Choroid plexus epithelial cell (primary cell): ENCODE data around the gene CNRIP1.

Experiments used
- DNase-seq: peaks from one replicate; pipeline ENCODE4 v3.0.0-alpha.2; 2010; ENCODE audit warnings: low read depth
- H3K4me3 ChIP-seq: 2 replicates; pipeline ENCODE4 v1.5.1; 2011; ENCODE audit warnings: low read depth, mild to moderate bottlenecking, control low read depth, low read length, moderate library complexity
- TF ChIP-seq, protein P1 (sequence below): conservative IDR thresholded peaks from 2 replicates; pipeline ENCODE4 v1.5.1; 2011; ENCODE audit warnings: low read depth, mild to moderate bottlenecking, control low read depth, inconsistent platforms, low read length, moderate library complexity

Gene CNRIP1

DNA sequence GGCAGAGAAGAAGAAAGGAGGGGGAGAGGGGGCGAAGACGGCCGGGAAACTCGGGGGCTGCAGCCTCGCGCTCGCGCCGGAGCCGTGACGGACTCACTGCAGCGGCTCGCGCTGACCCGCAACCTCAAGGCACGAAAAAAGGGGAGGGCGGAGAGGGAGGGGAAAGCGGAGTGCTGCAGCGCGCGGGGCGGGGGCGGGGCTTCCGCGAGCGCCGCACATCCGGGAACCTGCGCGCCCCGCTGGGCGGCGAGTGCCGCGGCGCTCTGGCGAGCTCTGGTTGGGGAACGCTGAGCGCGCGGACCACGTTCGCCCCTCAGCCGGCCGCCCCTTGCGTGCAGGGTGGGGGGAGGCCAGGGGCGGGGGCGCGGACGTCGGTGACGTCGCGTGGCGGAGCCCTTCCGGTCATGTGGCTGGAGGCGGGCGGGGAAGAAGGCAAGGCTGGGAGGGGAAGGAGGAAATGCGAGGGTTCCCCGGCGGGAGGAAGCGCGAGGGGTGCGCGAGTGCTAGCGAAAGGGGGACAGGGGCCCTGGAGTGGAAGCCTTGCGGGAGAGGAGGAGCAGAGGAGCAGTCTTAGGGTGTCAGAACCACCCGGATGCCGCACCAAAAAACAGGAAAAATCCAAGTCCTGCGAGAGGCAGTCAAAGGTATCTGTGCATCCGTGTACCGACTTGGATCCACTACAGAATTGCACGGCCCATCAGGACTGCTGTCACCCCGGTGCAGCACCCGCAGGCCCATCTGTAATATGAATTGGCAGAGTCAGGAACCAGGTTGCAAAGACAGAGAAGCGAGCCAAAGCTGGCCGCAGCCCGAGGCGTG lies 67.1 kb downstream of the CNRIP1 start, which contains the start of gene PPP3R1:
Gene PPP3R1 (minus strand): TSS at position 133 of the 819 bp plus-strand sequence. CDS start 405 bp downstream, outside the sequence.
- TF ChIP-seq, protein P1, sequence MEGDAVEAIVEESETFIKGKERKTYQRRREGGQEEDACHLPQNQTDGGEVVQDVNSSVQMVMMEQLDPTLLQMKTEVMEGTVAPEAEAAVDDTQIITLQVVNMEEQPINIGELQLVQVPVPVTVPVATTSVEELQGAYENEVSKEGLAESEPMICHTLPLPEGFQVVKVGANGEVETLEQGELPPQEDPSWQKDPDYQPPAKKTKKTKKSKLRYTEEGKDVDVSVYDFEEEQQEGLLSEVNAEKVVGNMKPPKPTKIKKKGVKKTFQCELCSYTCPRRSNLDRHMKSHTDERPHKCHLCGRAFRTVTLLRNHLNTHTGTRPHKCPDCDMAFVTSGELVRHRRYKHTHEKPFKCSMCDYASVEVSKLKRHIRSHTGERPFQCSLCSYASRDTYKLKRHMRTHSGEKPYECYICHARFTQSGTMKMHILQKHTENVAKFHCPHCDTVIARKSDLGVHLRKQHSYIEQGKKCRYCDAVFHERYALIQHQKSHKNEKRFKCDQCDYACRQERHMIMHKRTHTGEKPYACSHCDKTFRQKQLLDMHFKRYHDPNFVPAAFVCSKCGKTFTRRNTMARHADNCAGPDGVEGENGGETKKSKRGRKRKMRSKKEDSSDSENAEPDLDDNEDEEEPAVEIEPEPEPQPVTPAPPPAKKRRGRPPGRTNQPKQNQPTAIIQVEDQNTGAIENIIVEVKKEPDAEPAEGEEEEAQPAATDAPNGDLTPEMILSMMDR = no peak

DNA sequence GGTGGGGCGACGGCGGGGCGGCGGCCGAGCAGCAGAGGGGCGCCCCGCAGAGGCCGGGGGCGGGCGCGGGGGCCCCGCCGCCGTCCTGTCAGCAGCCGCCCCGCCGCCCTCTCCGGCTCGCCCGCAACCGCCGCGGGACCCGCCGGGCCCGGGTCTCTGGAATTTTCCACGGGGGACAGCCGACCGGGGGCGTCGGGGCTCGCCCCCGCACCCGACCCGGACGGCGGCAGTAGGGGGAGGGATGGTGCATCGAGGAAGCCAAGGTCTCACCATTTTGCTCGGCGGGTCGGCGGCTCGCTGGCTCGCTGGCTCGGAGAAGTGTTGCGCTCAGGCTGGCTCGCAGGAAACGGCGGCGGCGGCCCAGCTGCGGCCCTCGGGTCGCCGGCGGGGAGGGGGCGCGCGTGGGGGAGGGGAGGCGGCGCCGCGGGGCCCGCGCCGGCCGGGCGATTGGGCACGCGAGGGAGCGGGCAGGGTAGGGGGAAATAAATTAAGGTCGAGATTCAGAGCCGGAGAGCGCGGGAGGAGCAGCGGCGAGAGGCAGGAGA lies 67.8 kb downstream of the CNRIP1 start:
- DNase-seq = no peak
- TF ChIP-seq, protein P1 = no peak

More for the DNA sequence above, 67.1 kb downstream of the CNRIP1 start, which contains the start of gene PPP3R1:
- peak within 1 kb of the TSS; percentile 93 for H3K4me3 ChIP-seq
- DNase-seq = peak; percentile 98

DNA sequence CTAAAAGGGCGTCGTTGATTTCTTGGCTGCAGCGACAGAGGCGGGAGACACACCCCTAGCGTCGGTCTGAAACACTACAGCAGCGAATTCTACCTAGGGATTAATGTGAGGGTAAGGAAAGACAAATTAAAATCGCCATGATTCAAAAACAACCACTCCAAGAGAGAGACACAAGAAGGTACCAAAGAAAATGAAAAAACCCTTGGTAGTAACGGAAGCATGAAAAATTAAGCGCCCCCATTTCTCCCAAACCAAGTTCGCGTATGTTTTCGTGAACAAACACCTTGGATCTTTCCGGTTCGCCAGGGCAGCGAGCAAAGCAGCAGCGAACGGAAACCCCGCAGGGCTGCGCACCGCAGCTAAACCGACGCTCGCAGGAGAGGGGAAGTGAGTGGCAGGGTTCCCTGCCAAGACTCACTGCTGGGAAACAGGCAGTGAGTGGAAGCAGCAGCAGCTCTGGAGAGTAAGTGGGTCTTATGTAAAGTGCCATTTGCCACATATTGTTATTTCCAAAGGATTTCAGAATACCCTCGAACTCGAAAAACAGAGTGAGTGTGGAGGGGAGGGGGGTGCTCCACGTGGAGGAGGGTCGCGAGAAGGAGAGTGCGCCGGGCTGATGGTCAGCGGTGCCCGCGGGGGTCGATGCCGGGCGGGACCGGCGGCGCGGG lies 68.4 kb downstream of the CNRIP1 start:
- peak overlapping the region; percentile 93 for H3K4me3 ChIP-seq
- TF ChIP-seq, protein P1 = peak; percentile 82
- peak; percentile 87 for DNase-seq

More for the DNA sequence above, 67.8 kb downstream of the CNRIP1 start:
- H3K4me3 ChIP-seq = peak overlapping the region; percentile 93

DNA sequence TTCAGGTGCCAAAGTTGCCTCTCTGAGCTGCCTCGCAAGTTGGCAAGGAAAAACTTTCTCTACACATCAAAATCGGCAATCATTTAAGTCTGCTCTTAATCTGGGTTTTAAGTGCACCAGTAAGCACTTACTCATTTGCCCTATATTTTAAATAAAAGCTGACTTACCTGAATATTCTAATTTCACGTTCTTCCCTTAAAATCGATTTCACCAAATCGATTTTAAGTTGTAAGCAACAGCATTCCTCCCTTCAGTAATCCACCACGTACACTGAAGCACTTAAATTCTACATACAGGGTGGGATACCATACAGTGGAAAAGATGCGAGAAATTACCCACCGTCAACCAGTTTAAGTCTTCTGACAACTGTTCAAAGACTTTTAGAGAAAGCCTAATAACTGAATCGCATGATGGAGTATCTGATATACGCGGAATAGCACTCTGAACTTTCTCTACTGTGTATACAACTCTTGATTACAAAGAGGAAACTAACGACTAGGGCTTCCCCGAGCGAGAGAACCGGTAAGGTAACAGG lies 69.0 kb downstream of the CNRIP1 start:
- TF ChIP-seq, protein P1 = no peak
- peak overlapping the region; percentile 93 for H3K4me3 ChIP-seq
- no peak for DNase-seq

DNA sequence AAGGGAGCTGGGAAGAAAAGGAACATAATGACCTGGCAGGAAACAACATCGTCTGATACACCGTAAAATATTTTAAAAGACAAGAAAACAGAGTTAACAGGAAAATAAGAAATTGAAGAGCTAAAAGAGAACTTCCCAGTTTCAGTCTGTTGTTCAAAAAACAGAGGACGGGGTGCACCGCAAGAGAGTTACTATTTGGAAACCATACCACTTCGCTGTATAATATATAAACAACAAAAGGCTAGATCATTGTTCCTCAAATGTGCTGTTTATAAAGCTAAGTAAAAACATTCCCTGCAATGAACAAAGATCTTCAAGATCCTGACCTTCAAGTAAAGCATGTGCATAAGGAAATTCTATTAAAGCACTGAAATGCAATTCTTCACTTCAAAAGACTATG lies 69.6 kb downstream of the CNRIP1 start:
- no peak for DNase-seq
- peak overlapping the region; percentile 93 for H3K4me3 ChIP-seq
- TF ChIP-seq, protein P1 = no peak

DNA sequence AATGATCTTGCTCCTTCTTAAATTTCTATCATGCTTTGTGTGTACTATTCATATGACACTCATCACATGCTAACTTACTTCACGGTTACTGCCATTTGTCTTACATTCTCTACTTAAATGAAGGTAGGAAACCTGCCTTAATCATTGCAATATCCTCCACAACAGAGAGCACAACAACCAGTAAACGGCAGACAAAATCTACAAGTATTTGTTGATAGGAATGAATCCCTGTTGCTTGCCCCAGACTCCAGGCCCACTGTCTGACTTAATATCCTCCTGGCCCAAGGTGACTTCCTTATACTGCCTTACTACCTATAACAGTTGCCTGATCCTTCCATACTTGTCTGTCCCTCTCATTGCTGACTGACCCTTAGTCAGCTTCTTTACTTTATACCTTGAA lies 70.9 kb downstream of the CNRIP1 start:
- TF ChIP-seq, protein P1 = no peak
- H3K4me3 ChIP-seq = no peak overlapping the region
- DNase-seq = no peak
